ENCODE measurements around the gene DACH1. TPM values are rescaled to one million over a fixed set of nuclear protein-coding genes. Genes with fewer than 3 reads are reported as not detected.

DACH1 gene
- total RNA-seq, 1 experiment from 2014 or later: 0.11 TPM

GRCh38 chr13:71524245-71524612, 342.8 kb downstream of the DACH1 start:
- ChIA-PET CTCF (no interaction called here), POLR2A (ENCODE audit: low non-redundant PET) (no interaction called here)
- no peak for DNase-seq (ENCODE audit: low spot score)
- peaks cover 17% of the 10 kb centered on the region for H3K4me1 ChIP-seq (ENCODE audit: insufficient read depth, low read length, poor library complexity, severe bottlenecking)
- no peak overlapping the region for H3K27ac ChIP-seq (ENCODE audit: low read depth, low read length, poor library complexity, severe bottlenecking)
- intact Hi-C loops (cut with micrococcal nuclease; ENCODE audit: unreplicated experiment): no loop called here
- no peaks in the 10 kb centered on the region for H3K36me3 ChIP-seq (ENCODE audit: insufficient read depth, low read length, poor library complexity, severe bottlenecking)
- TF ChIP-seq EZH2 (IDR thresholded peaks at IDR 0.05; ENCODE audit: borderline replicate concordance, low read depth, low read length, poor library complexity, severe bottlenecking): no peak
- no peaks in the 10 kb centered on the region for H3K9me3 ChIP-seq (ENCODE audit: low read depth, low read length, poor library complexity, severe bottlenecking)
- peaks cover 4% of the 10 kb centered on the region for H3K27me3 ChIP-seq (replicated peaks; ENCODE audit: insufficient read depth, low read depth, low read length, poor library complexity)
- BruUV-seq (replicated peaks): no TSS peak
- peak overlapping the region; percentile 17 for H3K4me3 ChIP-seq (ENCODE audit: low read depth, low read length, poor library complexity, severe bottlenecking)

- intact Hi-C loops (cut with micrococcal nuclease; ENCODE audit: unreplicated experiment): no loop called here
- BruUV-seq (replicated peaks): no TSS peak
- ChIA-PET POLR2A (ENCODE audit: low non-redundant PET) (no interaction called here), CTCF (no interaction called here)
- Histone ChIP-seq H3K9me3 (ENCODE audit: low read depth, low read length, poor library complexity, severe bottlenecking) (no peaks in the 10 kb centered on the region), H3K27ac (ENCODE audit: low read depth, low read length, poor library complexity, severe bottlenecking) (no peak overlapping the region), H3K27me3 (replicated peaks; ENCODE audit: insufficient read depth, low read depth, low read length, poor library complexity) (peaks cover 4% of the 10 kb centered on the region), H3K36me3 (ENCODE audit: insufficient read depth, low read length, poor library complexity, severe bottlenecking) (no peaks in the 10 kb centered on the region), H3K4me1 (ENCODE audit: insufficient read depth, low read length, poor library complexity, severe bottlenecking) (peaks cover 17% of the 10 kb centered on the region), H3K4me3 (ENCODE audit: low read depth, low read length, poor library complexity, severe bottlenecking) (no peak overlapping the region)
- TF ChIP-seq CTCF (conservative IDR thresholded peaks at IDR 0.05; ENCODE audit: low read depth, low read length) (no peak), EZH2 (IDR thresholded peaks at IDR 0.05; ENCODE audit: borderline replicate concordance, low read depth, low read length, poor library complexity, severe bottlenecking) (no peak)
- DNase-seq (ENCODE audit: low spot score): no peak
Observed at GRCh38 chr13:71522941-71523526, 344.0 kb downstream of the DACH1 start.

- CTCF ChIA-PET: no interaction called here
- Histone ChIP-seq H3K27me3 (replicated peaks; ENCODE audit: insufficient read depth, low read depth, low read length, poor library complexity) (no peaks in the 10 kb centered on the region), H3K9me3 (ENCODE audit: low read depth, low read length, poor library complexity, severe bottlenecking) (no peaks in the 10 kb centered on the region), H3K36me3 (ENCODE audit: insufficient read depth, low read length, poor library complexity, severe bottlenecking) (no peaks in the 10 kb centered on the region), H3K4me3 (ENCODE audit: low read depth, low read length, poor library complexity, severe bottlenecking) (no peak overlapping the region), H3K4me1 (ENCODE audit: insufficient read depth, low read length, poor library complexity, severe bottlenecking) (no peaks in the 10 kb centered on the region), H3K27ac (ENCODE audit: low read depth, low read length, poor library complexity, severe bottlenecking) (no peak overlapping the region)
- intact Hi-C loops (cut with micrococcal nuclease; ENCODE audit: unreplicated experiment): no loop called here
- TF ChIP-seq CTCF (conservative IDR thresholded peaks at IDR 0.05; ENCODE audit: low read depth, low read length) (no peak), EZH2 (IDR thresholded peaks at IDR 0.05; ENCODE audit: borderline replicate concordance, low read depth, low read length, poor library complexity, severe bottlenecking) (no peak)
- DNase-seq (ENCODE audit: low spot score): peak; percentile 32
- POLR2A ChIA-PET (ENCODE audit: low non-redundant PET): no interaction called here
- no TSS peak for BruUV-seq (replicated peaks)
Observed at GRCh38 chr13:71517004-71517403, 350.0 kb downstream of the DACH1 start.

- Histone ChIP-seq H3K27me3 (replicated peaks; ENCODE audit: insufficient read depth, low read depth, low read length, poor library complexity) (no peaks in the 10 kb centered on the region), H3K27ac (ENCODE audit: low read depth, low read length, poor library complexity, severe bottlenecking) (no peak overlapping the region), H3K4me3 (ENCODE audit: low read depth, low read length, poor library complexity, severe bottlenecking) (no peak overlapping the region), H3K9me3 (ENCODE audit: low read depth, low read length, poor library complexity, severe bottlenecking) (no peaks in the 10 kb centered on the region), H3K4me1 (ENCODE audit: insufficient read depth, low read length, poor library complexity, severe bottlenecking) (no peaks in the 10 kb centered on the region), H3K36me3 (ENCODE audit: insufficient read depth, low read length, poor library complexity, severe bottlenecking) (no peaks in the 10 kb centered on the region)
- no TSS peak for BruUV-seq (replicated peaks)
- no peak for DNase-seq (ENCODE audit: low spot score)
- TF ChIP-seq EZH2 (IDR thresholded peaks at IDR 0.05; ENCODE audit: borderline replicate concordance, low read depth, low read length, poor library complexity, severe bottlenecking): no peak
- TF ChIP-seq CTCF (conservative IDR thresholded peaks at IDR 0.05; ENCODE audit: low read depth, low read length): no peak
- ChIA-PET POLR2A (ENCODE audit: low non-redundant PET) (no interaction called here), CTCF (no interaction called here)
- intact Hi-C loops (cut with micrococcal nuclease; ENCODE audit: unreplicated experiment): no loop called here
Observed at GRCh38 chr13:71516521-71516920, 350.5 kb downstream of the DACH1 start.
